WTC11 (cell line): ENCODE measurements around the gene ARHGAP22. TPM values are rescaled to one million over a fixed set of nuclear protein-coding genes. Genes with fewer than 3 reads are reported as not detected.

ENCODE experiments used
- ATAC-seq: fragments of 200-7000 bp; cut with Tn5 transposase; 2 replicates; pipeline ENCODE4 v1.10.0; 2021; ENCODE audit warnings: mild to moderate bottlenecking, moderate library complexity
- CTCF ChIA-PET: fragments of 300-600 bp; sonication (Branson Sonifier 250); formaldehyde crosslinking; loops from one replicate; lab custom pipeline; 2021; ENCODE audit warnings: antibody characterized with exemption; lab: Charles Lee
- POLR2A ChIA-PET: fragments of 350-600 bp; sonication (Branson Sonifier 250); formaldehyde crosslinking; loops from one replicate; lab custom pipeline; 2021; ENCODE audit warnings: antibody characterized with exemption; lab: Charles Lee
- DNase-seq: peaks from one replicate; pipeline ENCODE4 v3.0.0; 2021; ENCODE audit warnings: low spot score
- H3K27ac Mint-ChIP-seq: 2 replicates; pipeline ENCODE4 v1.8.0; 2021; ENCODE audit warnings: mixed read lengths
- H3K27me3 Mint-ChIP-seq: 2 replicates; pipeline ENCODE4 v1.8.0; 2021; ENCODE audit warnings: low read depth, mild to moderate bottlenecking, moderate library complexity, mixed read lengths
- H3K36me3 Mint-ChIP-seq: 2 replicates; pipeline ENCODE4 v1.8.0; 2021; ENCODE audit warnings: mixed read lengths
- H3K4me1 Mint-ChIP-seq: 2 replicates; pipeline ENCODE4 v1.8.0; 2022; ENCODE audit warnings: mixed read lengths
- H3K4me3 Mint-ChIP-seq: 2 replicates; pipeline ENCODE4 v1.8.0; 2021; ENCODE audit warnings: mild to moderate bottlenecking, moderate library complexity, mixed read lengths
- H3K9me3 Mint-ChIP-seq: 2 replicates; pipeline ENCODE4 v1.8.0; 2021; ENCODE audit warnings: mixed read lengths
- CREM ChIP-seq: sonication (generic); formaldehyde crosslinking; IDR thresholded peaks from 2 replicates; pipeline ENCODE4 v1.8.1; 2022; ENCODE audit warnings: mild to moderate bottlenecking, missing genetic modification reagents, moderate library complexity
- ESRRA ChIP-seq: sonication (generic); formaldehyde crosslinking; IDR thresholded peaks from 2 replicates; pipeline ENCODE4 v1.8.1; 2022; ENCODE audit warnings: mild to moderate bottlenecking, missing genetic modification reagents, borderline replicate concordance
- JAZF1 ChIP-seq: fragments of 250-450 bp; sonication (Bioruptor Pico); IDR thresholded peaks from 2 replicates; pipeline ENCODE4 v1.9.0; 2021; ENCODE audit warnings: moderate library complexity, mild to moderate bottlenecking, inconsistent platforms
- PRRX2 ChIP-seq: fragments of 250-450 bp; sonication (Bioruptor Pico); IDR thresholded peaks from 2 replicates; pipeline ENCODE4 v1.8.0; 2021; ENCODE audit warnings: mild to moderate bottlenecking
- RELA ChIP-seq: sonication (generic); formaldehyde crosslinking; IDR thresholded peaks from 2 replicates; pipeline ENCODE4 v1.8.1; 2022; ENCODE audit warnings: missing genetic modification reagents, mild to moderate bottlenecking, borderline replicate concordance
- RORB ChIP-seq: fragments of 250-450 bp; sonication (Bioruptor Pico); IDR thresholded peaks from 2 replicates; pipeline ENCODE4 v1.9.0; 2021; ENCODE audit warnings: mild to moderate bottlenecking
- total RNA-seq: library from RNA; stranded (reverse); gene quantifications from 3 replicates; pipeline ENCODE4 v1.2.3, GENCODE V29; 2021
- TF ChIP-seq, protein P1 (sequence below): sonication (generic); formaldehyde crosslinking; conservative IDR thresholded peaks from 2 replicates; pipeline ENCODE4 v1.8.1; 2023; ENCODE audit warnings: mild to moderate bottlenecking, low read depth, missing genetic modification reagents, moderate library complexity
- TF ChIP-seq, protein P2 (sequence below): sonication (generic); formaldehyde crosslinking; IDR thresholded peaks from 2 replicates; pipeline ENCODE4 v1.8.0; 2022; ENCODE audit warnings: mild to moderate bottlenecking, missing genetic modification reagents
- TF ChIP-seq, protein P3 (sequence below): sonication (generic); formaldehyde crosslinking; IDR thresholded peaks from 2 replicates; pipeline ENCODE4 v1.8.1; 2022; ENCODE audit warnings: mild to moderate bottlenecking, moderate library complexity, missing genetic modification reagents
- TF ChIP-seq, protein P4 (sequence below): fragments of 200-600 bp; IDR thresholded peaks from 2 replicates; pipeline ENCODE4 v1.8.0; 2022; ENCODE audit warnings: antibody characterized with exemption
- TF ChIP-seq, protein P5 (sequence below): sonication (generic); formaldehyde crosslinking; IDR thresholded peaks from 2 replicates; pipeline ENCODE4 v1.8.1; 2023; ENCODE audit warnings: mild to moderate bottlenecking, missing genetic modification reagents, moderate library complexity
- TF ChIP-seq, protein P6 (sequence below): sonication (generic); formaldehyde crosslinking; IDR thresholded peaks from 2 replicates; pipeline ENCODE4 v1.8.1; 2023; ENCODE audit warnings: mild to moderate bottlenecking, missing genetic modification reagents, borderline replicate concordance
- TF ChIP-seq, protein P7 (sequence below): sonication (generic); formaldehyde crosslinking; IDR thresholded peaks from 2 replicates; pipeline ENCODE4 v1.8.0; 2022; ENCODE audit warnings: mild to moderate bottlenecking, missing genetic modification reagents

The ARHGAP22 gene
- total RNA-seq, 1 experiment from 2014 or later = 8.6 TPM

DNA sequence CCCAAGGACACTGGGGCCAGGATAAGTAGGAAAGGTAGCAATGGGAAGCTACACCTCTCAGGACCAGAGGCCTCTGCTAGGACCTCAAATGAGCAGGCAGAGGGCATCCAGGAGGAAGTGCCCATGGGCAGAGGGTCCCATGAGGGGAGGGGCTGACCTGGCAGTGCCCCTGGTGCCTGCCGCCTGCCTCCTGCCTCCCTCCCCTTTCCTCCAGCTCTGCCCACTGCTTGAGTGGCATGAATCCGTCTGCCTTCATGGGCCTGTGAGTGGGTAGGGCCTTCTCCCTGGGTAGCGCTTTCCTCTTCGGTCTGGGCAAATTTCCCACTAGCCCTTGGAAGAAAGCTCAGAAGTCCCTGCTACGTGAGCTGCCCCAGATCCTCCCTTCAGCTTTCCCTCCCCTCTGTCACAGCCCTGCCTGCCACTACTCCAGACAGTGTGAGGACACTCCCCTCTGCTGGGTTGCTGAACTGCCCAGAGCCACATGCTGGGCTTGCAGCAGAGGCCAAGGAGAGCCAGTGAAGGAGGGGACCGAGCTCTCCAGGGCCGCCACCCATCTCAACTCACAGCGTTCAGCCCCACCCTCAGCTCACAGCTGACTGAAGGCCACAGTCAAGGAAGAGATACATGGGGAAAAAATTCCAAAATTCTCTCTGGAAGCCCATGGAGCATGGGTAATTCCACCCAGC, 141.4 kb downstream of the ARHGAP22 start (continued):
- TF ChIP-seq, protein P1, sequence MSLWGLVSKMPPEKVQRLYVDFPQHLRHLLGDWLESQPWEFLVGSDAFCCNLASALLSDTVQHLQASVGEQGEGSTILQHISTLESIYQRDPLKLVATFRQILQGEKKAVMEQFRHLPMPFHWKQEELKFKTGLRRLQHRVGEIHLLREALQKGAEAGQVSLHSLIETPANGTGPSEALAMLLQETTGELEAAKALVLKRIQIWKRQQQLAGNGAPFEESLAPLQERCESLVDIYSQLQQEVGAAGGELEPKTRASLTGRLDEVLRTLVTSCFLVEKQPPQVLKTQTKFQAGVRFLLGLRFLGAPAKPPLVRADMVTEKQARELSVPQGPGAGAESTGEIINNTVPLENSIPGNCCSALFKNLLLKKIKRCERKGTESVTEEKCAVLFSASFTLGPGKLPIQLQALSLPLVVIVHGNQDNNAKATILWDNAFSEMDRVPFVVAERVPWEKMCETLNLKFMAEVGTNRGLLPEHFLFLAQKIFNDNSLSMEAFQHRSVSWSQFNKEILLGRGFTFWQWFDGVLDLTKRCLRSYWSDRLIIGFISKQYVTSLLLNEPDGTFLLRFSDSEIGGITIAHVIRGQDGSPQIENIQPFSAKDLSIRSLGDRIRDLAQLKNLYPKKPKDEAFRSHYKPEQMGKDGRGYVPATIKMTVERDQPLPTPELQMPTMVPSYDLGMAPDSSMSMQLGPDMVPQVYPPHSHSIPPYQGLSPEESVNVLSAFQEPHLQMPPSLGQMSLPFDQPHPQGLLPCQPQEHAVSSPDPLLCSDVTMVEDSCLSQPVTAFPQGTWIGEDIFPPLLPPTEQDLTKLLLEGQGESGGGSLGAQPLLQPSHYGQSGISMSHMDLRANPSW (CRISPR knock-in tag) = no peak
- no peak for TF ChIP-seq RORB (CRISPR knock-in tag)
- TF ChIP-seq, protein P2, sequence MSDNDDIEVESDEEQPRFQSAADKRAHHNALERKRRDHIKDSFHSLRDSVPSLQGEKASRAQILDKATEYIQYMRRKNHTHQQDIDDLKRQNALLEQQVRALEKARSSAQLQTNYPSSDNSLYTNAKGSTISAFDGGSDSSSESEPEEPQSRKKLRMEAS (CRISPR knock-in tag) = no peak
- TF ChIP-seq, protein P3, sequence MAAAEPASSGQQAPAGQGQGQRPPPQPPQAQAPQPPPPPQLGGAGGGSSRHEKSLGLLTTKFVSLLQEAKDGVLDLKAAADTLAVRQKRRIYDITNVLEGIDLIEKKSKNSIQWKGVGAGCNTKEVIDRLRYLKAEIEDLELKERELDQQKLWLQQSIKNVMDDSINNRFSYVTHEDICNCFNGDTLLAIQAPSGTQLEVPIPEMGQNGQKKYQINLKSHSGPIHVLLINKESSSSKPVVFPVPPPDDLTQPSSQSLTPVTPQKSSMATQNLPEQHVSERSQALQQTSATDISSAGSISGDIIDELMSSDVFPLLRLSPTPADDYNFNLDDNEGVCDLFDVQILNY (CRISPR knock-in tag) = no peak
- no peak for TF ChIP-seq JAZF1 (CRISPR knock-in tag)
- TF ChIP-seq ESRRA (CRISPR knock-in tag) = no peak
- TF ChIP-seq, protein P4, sequence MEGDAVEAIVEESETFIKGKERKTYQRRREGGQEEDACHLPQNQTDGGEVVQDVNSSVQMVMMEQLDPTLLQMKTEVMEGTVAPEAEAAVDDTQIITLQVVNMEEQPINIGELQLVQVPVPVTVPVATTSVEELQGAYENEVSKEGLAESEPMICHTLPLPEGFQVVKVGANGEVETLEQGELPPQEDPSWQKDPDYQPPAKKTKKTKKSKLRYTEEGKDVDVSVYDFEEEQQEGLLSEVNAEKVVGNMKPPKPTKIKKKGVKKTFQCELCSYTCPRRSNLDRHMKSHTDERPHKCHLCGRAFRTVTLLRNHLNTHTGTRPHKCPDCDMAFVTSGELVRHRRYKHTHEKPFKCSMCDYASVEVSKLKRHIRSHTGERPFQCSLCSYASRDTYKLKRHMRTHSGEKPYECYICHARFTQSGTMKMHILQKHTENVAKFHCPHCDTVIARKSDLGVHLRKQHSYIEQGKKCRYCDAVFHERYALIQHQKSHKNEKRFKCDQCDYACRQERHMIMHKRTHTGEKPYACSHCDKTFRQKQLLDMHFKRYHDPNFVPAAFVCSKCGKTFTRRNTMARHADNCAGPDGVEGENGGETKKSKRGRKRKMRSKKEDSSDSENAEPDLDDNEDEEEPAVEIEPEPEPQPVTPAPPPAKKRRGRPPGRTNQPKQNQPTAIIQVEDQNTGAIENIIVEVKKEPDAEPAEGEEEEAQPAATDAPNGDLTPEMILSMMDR = no peak
- TF ChIP-seq, protein P5, sequence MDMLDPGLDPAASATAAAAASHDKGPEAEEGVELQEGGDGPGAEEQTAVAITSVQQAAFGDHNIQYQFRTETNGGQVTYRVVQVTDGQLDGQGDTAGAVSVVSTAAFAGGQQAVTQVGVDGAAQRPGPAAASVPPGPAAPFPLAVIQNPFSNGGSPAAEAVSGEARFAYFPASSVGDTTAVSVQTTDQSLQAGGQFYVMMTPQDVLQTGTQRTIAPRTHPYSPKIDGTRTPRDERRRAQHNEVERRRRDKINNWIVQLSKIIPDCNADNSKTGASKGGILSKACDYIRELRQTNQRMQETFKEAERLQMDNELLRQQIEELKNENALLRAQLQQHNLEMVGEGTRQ = no peak
- TF ChIP-seq, protein P6, sequence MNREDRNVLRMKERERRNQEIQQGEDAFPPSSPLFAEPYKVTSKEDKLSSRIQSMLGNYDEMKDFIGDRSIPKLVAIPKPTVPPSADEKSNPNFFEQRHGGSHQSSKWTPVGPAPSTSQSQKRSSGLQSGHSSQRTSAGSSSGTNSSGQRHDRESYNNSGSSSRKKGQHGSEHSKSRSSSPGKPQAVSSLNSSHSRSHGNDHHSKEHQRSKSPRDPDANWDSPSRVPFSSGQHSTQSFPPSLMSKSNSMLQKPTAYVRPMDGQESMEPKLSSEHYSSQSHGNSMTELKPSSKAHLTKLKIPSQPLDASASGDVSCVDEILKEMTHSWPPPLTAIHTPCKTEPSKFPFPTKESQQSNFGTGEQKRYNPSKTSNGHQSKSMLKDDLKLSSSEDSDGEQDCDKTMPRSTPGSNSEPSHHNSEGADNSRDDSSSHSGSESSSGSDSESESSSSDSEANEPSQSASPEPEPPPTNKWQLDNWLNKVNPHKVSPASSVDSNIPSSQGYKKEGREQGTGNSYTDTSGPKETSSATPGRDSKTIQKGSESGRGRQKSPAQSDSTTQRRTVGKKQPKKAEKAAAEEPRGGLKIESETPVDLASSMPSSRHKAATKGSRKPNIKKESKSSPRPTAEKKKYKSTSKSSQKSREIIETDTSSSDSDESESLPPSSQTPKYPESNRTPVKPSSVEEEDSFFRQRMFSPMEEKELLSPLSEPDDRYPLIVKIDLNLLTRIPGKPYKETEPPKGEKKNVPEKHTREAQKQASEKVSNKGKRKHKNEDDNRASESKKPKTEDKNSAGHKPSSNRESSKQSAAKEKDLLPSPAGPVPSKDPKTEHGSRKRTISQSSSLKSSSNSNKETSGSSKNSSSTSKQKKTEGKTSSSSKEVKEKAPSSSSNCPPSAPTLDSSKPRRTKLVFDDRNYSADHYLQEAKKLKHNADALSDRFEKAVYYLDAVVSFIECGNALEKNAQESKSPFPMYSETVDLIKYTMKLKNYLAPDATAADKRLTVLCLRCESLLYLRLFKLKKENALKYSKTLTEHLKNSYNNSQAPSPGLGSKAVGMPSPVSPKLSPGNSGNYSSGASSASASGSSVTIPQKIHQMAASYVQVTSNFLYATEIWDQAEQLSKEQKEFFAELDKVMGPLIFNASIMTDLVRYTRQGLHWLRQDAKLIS (CRISPR knock-in tag) = no peak
- TF ChIP-seq PRRX2 (CRISPR knock-in tag) = no peak
- TF ChIP-seq CREM (CRISPR knock-in tag) = no peak
- TF ChIP-seq, protein P7, sequence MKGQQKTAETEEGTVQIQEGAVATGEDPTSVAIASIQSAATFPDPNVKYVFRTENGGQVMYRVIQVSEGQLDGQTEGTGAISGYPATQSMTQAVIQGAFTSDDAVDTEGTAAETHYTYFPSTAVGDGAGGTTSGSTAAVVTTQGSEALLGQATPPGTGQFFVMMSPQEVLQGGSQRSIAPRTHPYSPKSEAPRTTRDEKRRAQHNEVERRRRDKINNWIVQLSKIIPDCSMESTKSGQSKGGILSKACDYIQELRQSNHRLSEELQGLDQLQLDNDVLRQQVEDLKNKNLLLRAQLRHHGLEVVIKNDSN = no peak

DNA sequence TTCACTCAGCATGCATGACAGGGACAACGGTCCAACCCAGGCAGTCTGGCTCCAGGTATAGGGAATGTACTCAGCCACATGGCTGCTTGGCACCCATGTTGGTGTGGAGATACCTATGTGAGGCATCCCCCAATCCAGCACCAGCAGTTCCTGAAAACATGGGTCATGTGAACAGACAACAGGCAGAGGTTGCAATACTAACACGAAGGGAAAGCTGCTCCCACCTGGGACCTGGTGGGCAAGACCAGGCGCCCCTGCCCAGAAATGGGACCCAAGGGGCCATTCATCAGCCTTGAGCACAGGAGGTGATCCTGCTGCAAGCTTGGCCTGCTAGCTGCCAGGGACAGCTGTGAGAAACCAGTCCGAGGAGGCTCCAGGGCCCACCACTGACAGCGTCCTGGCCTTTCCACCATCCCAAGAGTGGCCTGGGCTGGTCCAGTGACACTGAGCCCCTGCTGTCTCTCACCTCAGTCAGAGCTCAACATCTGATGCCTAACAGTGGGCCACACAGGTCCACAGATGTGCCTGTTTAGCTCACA, 142.3 kb downstream of the ARHGAP22 start:
- POLR2A ChIA-PET = no interaction called here
- CTCF ChIA-PET = interaction anchor here (3.6 kb wide), 1 partner anchor 17 kb away, joined by 34 read pairs; no protein-coding TSS in a partner anchor

More for the DNA sequence above, 142.3 kb downstream of the ARHGAP22 start:
- Mint-ChIP-seq H3K36me3 (peaks cover 3% of the 10 kb centered on the region), H3K27me3 (peaks cover 13% of the 10 kb centered on the region), H3K9me3 (peaks cover 5% of the 10 kb centered on the region; the same call in 1 of the 2 replicates), H3K27ac (no peak overlapping the region), H3K4me3 (no peak overlapping the region), H3K4me1 (peaks cover 17% of the 10 kb centered on the region)
- DNase-seq (no peak), ATAC-seq (no peak)
- TF ChIP-seq RELA (CRISPR knock-in tag) = no peak
